ENCODE measurements around the gene MPL. TPM values are rescaled to one million over a fixed set of nuclear protein-coding genes. Genes with fewer than 3 reads are reported as not detected.
A peak's percentile ranks its signal among the peaks of the same experiment; 100 is the strongest.

MPL gene
- total RNA-seq, 4 donors from 2014 or later = not detected

DNA sequence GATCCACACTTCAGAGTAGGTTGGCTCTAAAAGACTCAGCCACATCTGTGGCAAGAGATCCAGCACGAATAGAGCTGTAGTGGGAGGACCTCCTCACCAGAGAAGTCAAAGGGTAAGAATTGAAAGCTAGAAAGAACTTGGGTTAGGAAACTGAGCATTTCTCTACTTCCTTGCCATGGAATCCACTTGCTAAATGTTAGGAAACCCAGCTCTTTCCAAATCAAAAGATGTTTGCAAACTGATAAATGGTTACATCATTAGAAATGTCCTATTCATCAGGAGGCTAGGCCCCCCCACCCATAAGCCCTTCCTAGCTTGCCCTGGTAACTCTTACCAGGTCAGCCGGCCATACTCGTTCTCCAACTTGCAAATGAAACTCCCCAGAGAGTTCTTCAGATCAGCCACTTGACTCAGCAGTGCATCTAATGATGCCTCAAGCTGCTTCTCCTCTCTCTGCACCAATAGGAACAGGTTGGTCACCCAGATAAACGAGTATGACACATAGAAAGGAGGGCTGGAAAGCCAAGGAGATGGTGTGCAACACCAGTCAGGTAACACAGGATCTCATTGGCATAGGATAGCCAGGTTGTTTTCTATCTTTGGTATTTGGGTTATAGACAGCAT lies 50.5 kb downstream of the MPL start:
- in situ Hi-C loops (cut with MboI; ENCODE audit: low sequenced_read_pairs in 4 of 4) (no loop called here), intact Hi-C loops (cut with DNase I; ENCODE audit: low total_unique reads) (loop anchor here (2.0 kb wide), 2 partner anchors 29 to 39 kb away; partner anchors contain the start of gene CDC20)
- ATAC-seq (no peak), DNase-seq (no peak)
- Histone ChIP-seq H3K27ac (no peak overlapping the region), H3K9me3 (no peaks in the 10 kb centered on the region), H3K36me3 (peaks cover 0 to 50% of the 10 kb centered on the region in 2 donors), H3K4me1 (peaks cover 25 to 26% of the 10 kb centered on the region in 2 donors), H3K4me3 (peak overlapping the region in 1 of 4 donors; percentile 96), H3K27me3 (no peaks in the 10 kb centered on the region)
- TF ChIP-seq POLR2A (IDR thresholded peaks at IDR 0.05) = no peak
- TF ChIP-seq, protein P1, sequence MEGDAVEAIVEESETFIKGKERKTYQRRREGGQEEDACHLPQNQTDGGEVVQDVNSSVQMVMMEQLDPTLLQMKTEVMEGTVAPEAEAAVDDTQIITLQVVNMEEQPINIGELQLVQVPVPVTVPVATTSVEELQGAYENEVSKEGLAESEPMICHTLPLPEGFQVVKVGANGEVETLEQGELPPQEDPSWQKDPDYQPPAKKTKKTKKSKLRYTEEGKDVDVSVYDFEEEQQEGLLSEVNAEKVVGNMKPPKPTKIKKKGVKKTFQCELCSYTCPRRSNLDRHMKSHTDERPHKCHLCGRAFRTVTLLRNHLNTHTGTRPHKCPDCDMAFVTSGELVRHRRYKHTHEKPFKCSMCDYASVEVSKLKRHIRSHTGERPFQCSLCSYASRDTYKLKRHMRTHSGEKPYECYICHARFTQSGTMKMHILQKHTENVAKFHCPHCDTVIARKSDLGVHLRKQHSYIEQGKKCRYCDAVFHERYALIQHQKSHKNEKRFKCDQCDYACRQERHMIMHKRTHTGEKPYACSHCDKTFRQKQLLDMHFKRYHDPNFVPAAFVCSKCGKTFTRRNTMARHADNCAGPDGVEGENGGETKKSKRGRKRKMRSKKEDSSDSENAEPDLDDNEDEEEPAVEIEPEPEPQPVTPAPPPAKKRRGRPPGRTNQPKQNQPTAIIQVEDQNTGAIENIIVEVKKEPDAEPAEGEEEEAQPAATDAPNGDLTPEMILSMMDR (IDR thresholded peaks at IDR 0.05 in 4 of 5, conservative IDR thresholded peaks at IDR 0.05 in 1 of 5) = no peak

DNA sequence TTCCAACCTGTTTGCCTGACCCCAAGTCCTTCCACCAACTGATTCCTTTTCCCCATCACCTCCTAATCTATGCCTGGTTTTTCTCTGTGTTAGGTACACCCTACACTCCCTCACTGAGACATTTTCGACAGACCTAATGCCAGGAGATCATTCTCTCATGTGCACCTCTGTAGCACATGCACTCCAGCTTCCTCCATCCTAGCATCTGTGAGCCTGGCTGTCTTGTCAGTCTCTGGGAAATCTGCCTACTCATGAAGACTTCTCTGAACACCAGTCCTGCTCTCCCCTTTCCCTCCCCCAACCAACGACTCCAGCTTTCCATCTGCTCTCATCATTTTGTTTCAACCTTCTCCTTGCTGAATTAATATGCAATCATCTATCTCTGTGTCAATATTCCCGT lies 51.0 kb downstream of the MPL start:
- in situ Hi-C loops (cut with MboI; ENCODE audit: low sequenced_read_pairs in 4 of 4) = no loop called here
- Histone ChIP-seq H3K9me3 (no peaks in the 10 kb centered on the region), H3K4me3 (peak overlapping the region; percentile 81 to 96 (median 92)), H3K4me1 (peaks cover 25 to 26% of the 10 kb centered on the region in 2 donors), H3K36me3 (peaks cover 0 to 46% of the 10 kb centered on the region in 2 donors), H3K27ac (peak overlapping the region; percentile 88 to 94 (median 90)), H3K27me3 (no peaks in the 10 kb centered on the region)
- intact Hi-C loops (cut with DNase I; ENCODE audit: low total_unique reads) = loop anchor here (1.0 to 2.0 kb wide), 3 partner anchors 20 to 40 kb away; partner anchors contain the start of genes CDC20 and ELOVL1
- ATAC-seq (no peak), DNase-seq (no peak)
- TF ChIP-seq, protein P1 (IDR thresholded peaks at IDR 0.05 in 4 of 5, conservative IDR thresholded peaks at IDR 0.05 in 1 of 5) = no peak
- TF ChIP-seq POLR2A (IDR thresholded peaks at IDR 0.05) = no peak

DNA sequence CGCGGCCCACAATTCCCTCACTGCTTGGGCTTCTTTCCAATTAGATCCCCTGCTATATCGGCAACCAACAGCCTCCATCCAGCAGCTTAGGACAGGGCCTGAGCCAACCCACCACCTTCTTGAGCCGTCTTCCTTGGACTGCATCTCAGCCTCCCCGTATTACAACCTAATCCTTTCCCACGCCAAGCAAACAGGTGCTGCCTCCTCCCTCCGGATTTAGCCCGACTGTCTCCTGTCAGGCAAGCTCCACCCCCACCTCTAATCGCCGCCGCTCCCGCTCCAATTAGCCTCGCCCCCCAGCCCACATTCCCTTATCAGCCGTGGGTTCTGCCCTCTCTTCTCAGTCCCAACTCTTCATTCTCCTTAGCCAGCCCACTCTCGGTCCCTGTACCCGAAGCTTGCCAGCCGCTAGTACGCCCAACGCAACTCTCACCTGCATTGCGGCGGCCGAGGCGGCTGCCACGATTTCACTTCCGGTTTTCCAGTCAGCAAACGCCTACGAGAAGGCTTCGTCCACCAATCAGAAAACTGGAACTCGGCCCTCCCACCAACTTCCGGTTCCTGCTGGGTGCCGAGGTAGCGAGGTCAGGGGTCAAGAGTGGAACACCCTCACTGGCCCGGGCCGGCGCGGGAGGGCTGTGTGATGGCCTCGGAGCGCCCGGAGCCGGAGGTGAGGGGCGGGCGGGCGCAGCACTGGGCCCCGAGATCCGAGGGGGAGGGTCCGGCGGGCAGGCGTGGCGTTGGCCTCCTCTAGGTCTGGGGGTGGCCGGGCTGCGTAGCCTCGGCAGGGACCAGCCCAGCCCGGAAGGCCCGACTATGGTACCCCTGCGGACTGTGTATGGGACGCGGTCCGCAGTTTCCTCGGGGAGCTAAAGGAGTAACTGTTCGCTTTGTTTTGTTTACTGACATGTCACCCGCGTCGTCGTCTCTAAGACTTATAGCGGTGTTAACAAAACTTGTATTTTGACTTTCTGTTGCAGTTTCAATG lies 52.0 kb downstream of the MPL start, which contains the start of the genes MED8 and SZT2:
Gene MED8, minus strand, starts transcription at position 475 of the 988 bp plus-strand sequence. Its CDS starts 36 bp downstream, at position 439.
Gene SZT2, plus strand, starts transcription at position 574 of the 988 bp plus-strand sequence. Its CDS starts 70 bp downstream, at position 644.
- ATAC-seq (peak; percentile 99 to 100), DNase-seq (peak; percentile 92 to 97)
- Histone ChIP-seq H3K4me3 (peak within 1 kb of the TSS; percentile 81 to 96 (median 92)), H3K9me3 (no peaks in the 10 kb centered on the region), H3K36me3 (peaks cover 0 to 42% of the 10 kb centered on the region in 2 donors), H3K27me3 (no peaks in the 10 kb centered on the region), H3K27ac (peak within 1 kb of the TSS; percentile 88 to 94 (median 90)), H3K4me1 (peaks cover 25 to 26% of the 10 kb centered on the region in 2 donors)
- intact Hi-C loops (cut with DNase I; ENCODE audit: low total_unique reads) (loop anchor here (1.0 to 2.0 kb wide), 3 partner anchors 21 to 41 kb away; partner anchors contain the start of genes CDC20 and ELOVL1), in situ Hi-C loops (cut with MboI; ENCODE audit: low sequenced_read_pairs in 4 of 4) (no loop called here)
- TF ChIP-seq, protein P1 (IDR thresholded peaks at IDR 0.05 in 4 of 5, conservative IDR thresholded peaks at IDR 0.05 in 1 of 5) = no peak
- TF ChIP-seq POLR2A (IDR thresholded peaks at IDR 0.05) = peak; percentile 70 to 86

DNA sequence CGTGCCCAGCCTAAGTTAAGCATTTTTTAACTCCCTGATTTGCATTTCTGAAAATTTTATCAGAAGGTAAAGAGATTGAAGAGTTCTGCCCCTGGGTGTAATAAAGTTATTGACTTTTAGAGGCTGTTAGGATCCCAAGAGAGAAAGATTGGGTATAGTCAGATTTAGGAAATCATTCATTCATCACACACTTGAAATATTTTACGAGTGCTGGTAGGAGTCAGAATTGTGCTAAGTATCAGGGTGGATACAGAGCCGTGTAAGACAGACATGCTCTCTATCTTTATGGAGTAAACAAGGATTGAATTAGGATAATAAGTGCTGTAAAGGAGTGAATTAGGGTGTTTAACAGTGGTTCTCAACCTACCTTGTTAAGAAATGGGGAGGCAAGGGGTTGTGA lies 55.1 kb downstream of the MPL start:
- in situ Hi-C loops (cut with MboI; ENCODE audit: low sequenced_read_pairs in 4 of 4) (no loop called here), intact Hi-C loops (cut with DNase I; ENCODE audit: low total_unique reads) (no loop called here)
- H3K27me3 ChIP-seq = no peaks in the 10 kb centered on the region
- no peak overlapping the region for H3K4me3 ChIP-seq
- TF ChIP-seq, protein P1 (IDR thresholded peaks at IDR 0.05 in 4 of 5, conservative IDR thresholded peaks at IDR 0.05 in 1 of 5) = no peak
- no peak for TF ChIP-seq POLR2A (IDR thresholded peaks at IDR 0.05)
- H3K9me3 ChIP-seq = no peaks in the 10 kb centered on the region
- no peak overlapping the region for H3K27ac ChIP-seq
- ATAC-seq (no peak), DNase-seq (no peak)
- peaks cover 22 to 25% of the 10 kb centered on the region in 2 donors for H3K4me1 ChIP-seq
- peaks cover 0 to 17% of the 10 kb centered on the region in 2 donors for H3K36me3 ChIP-seq

Measured in gastrocnemius medialis (tissue), 4 donors.